Gastroesophageal sphincter (tissue), 3 donors: ENCODE results near the gene DPF3.

ENCODE experiments used
- CTCF ChIP-seq, 4 experiments: fragments of 200-600 bp in 2 of 4; fragments of 450-650 bp in 2 of 4; sonication (generic) in 1 of 4; IDR thresholded peaks; one replicate each; pipeline ENCODE4 v1.5.1; 2017 to 2019; ENCODE audit warnings: antibody characterized with exemption in 4 of 4, mild to moderate bottlenecking in 2 of 4, moderate library complexity in 2 of 4
- EP300 ChIP-seq: sonication (generic); formaldehyde crosslinking; IDR thresholded peaks from one replicate; pipeline ENCODE4 v1.6.1; 2017; ENCODE audit warnings: antibody characterized with exemption, mild to moderate bottlenecking
- POLR2A ChIP-seq, 2 donors: fragments of 450-650 bp; IDR thresholded peaks; one replicate each; pipeline ENCODE4 v1.6.1; 2017; ENCODE audit warnings: antibody characterized with exemption in 2 of 2, mild to moderate bottlenecking in 2 of 2, moderate library complexity in 1 of 2
- POLR2AphosphoS5 ChIP-seq: sonication (generic); formaldehyde crosslinking; IDR thresholded peaks from one replicate; pipeline ENCODE4 v1.6.1; 2017; ENCODE audit warnings: antibody characterized with exemption

DNA sequence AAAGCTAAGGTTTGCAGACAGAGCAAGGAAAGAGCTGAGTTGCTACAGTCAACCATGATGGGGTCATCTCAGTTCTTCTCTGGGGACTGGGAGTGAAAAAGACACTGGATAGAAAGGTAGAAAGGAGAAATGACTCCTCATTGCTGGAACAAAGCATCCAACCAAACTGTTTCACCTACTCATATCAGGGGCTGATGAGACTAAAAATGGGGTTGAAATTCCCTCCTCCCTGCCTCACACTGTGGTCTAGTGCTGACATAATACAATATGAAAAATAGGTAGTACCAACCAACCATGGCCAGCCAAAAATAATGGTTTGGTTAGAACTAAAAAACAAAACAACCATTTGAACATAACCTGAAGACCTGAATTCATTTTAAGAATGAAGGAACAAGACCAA is 220.7 kb downstream of the DPF3 start:
- TF ChIP-seq POLR2A (IDR thresholded peaks at IDR 0.05) (no peak), CTCF (IDR thresholded peaks at IDR 0.05) (no peak), POLR2AphosphoS5 (no peak), EP300 (no peak)
